Measurements from ENCODE around the gene USP13. TPM values are rescaled to one million over a fixed set of nuclear protein-coding genes. Genes with fewer than 3 reads are reported as not detected.

The USP13 gene
- total and polyA plus RNA-seq, 2 of the 13 experiments (the other 11 are each of a cell fraction or from before 2014, with no cell fraction given): 15.9 to 36.7 TPM

GRCh38 chr3:179739816-179740594 is 87.2 kb downstream of the USP13 start (continued):
- TF ChIP-seq ATF2 (CRISPR knock-in tag; IDR thresholded peaks at IDR 0.05): peak; percentile 56; the same call in 1 of the 2 replicates
- TF ChIP-seq ZNF326 (CRISPR knock-in tag; IDR thresholded peaks at IDR 0.05; ENCODE audit: borderline replicate concordance): no peak
- TF ChIP-seq ATM (IDR thresholded peaks at IDR 0.05; ENCODE audit: borderline replicate concordance): no peak
- TF ChIP-seq NFIB (CRISPR knock-in tag; IDR thresholded peaks at IDR 0.05; ENCODE audit: borderline replicate concordance): no peak
- no peak for TF ChIP-seq GATAD1 (CRISPR knock-in tag; IDR thresholded peaks at IDR 0.05)
- peak; percentile 92; the same call in 1 of the 2 replicates for TF ChIP-seq AHDC1 (CRISPR knock-in tag; IDR thresholded peaks at IDR 0.05; ENCODE audit: borderline replicate concordance)
- no peak for TF ChIP-seq MXD1 (CRISPR knock-in tag; IDR thresholded peaks at IDR 0.05)
- TF ChIP-seq PHF21A (CRISPR knock-in tag; IDR thresholded peaks at IDR 0.05): peak; percentile 70
- no peak for TF ChIP-seq SRSF9 (IDR thresholded peaks at IDR 0.05; ENCODE audit: borderline replicate concordance, insufficient read depth, low read depth, low read length, poor library complexity, severe bottlenecking)
- TF ChIP-seq MAFG (CRISPR knock-in tag; IDR thresholded peaks at IDR 0.05): no peak
- no peak for TF ChIP-seq ZBTB3 (CRISPR knock-in tag; IDR thresholded peaks at IDR 0.05; ENCODE audit: borderline replicate concordance, low read depth)
- TF ChIP-seq FOXK2 (IDR thresholded peaks at IDR 0.05): peak; percentile 97
- TF ChIP-seq HNF1A (IDR thresholded peaks at IDR 0.05; ENCODE audit: low read depth): no peak
- TF ChIP-seq HNF1A (CRISPR knock-in tag; IDR thresholded peaks at IDR 0.05; ENCODE audit: borderline replicate concordance): no peak; the same call in 1 of the 2 replicates
- no peak for TF ChIP-seq ZBTB37 (CRISPR knock-in tag; IDR thresholded peaks at IDR 0.05)

Data from HepG2 (cell line).